K562 treated with DMSO at 1 percent for 12 hours (cell line): ENCODE results near the gene ZNF878. TPM values are rescaled to one million over a fixed set of nuclear protein-coding genes. Genes with fewer than 3 reads are reported as not detected.

Source experiments
- total RNA-seq: library from RNA; unstranded; fragments of 300-600 nt; gene quantifications from 2 replicates; pipeline ENCODE4 v1.2.3, GENCODE V29; 2022; ENCODE audit not compliant: insufficient read depth

ZNF878 gene
- 1.4 TPM in 1 of 2 replicates, not detected in the other for total RNA-seq

DNA sequence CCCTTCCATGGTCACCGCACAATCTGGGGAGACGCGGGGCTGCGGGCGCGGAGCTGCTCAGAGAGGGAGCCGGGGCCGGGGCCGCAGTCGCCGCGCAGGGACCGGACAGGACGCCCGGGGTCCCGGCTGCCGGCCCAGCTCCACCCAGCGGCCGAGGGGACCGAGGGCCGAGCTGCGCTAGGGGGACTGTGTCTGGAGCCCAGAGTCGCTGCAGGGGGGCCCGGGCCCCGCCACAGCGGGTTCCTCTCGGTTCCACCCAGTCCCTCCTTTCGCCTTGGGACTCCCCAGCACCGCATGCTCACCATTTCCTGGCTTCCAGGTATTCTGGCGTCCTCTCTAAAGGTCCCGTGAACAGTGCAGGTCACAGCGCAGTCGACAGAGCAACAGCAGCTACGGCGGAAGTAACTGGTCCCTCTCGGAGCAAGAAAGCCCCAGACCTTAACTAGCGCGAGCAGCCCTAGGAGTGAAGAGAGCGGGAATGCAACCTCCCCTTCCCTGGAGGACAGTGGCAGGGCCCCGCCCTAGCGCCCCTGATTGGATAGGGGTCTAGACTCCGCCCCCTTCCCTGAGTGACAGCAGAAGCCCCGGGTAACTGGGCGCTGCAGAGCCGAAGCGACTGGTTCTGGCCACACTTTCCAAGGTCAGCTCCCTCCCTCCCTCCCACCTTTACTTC lies at the start of gene ZNF878:
Gene ZNF878, minus strand, starts transcription at position 465 of the 673 bp plus-strand sequence. Its CDS starts 160 bp downstream, at position 305.

DNA sequence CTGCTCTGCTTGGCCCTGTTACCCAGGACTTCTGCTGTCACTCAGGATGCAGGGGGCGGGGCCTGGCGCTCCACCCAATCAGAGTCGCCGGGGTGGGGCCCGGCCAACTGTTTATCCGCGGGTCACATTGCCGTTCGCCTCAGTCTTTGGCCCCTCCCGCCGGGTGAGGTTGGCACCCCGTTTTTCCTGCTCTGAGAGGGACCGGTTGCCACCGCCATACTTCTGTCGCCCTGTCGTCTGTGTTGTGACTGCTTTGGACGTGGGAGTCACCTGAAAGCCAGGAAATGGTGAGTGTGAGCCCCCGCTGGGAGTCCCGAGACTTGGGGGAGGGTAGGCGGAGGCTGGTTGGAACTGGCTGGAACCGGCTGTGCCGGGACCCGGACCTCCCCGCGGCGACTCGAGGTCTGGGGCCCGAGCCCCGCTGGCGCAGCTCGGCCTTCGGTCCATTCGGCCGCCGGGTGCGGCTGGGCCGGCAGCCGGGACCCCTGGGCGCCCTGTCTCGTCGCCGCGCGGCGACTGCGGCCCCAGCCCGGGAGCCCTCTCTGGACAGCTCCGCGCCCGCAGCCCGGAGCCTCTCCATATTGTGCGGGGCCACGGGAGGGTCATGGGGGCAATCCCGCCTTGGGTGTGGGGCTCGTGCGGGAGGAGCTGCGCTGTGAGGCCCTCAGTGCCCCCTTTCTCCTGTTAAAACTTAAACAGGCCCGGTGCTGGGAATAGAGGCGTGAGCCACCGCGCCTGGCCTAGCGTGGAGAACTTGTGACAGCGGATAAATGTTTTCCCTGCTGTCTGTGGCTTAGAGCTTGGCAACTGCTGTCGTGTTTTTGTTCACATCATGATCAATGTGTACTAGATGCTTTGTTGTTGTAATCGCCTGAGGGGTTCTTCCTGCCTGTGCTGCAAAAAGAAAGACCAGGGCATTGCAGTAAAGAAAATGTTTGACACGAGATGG lies 12.1 kb upstream of the ZNF878 start, which contains the start of gene ZNF844:
Gene ZNF844, plus strand, starts transcription at position 142 of the 949 bp plus-strand sequence. Its CDS starts 143 bp downstream, at position 285.

DNA sequence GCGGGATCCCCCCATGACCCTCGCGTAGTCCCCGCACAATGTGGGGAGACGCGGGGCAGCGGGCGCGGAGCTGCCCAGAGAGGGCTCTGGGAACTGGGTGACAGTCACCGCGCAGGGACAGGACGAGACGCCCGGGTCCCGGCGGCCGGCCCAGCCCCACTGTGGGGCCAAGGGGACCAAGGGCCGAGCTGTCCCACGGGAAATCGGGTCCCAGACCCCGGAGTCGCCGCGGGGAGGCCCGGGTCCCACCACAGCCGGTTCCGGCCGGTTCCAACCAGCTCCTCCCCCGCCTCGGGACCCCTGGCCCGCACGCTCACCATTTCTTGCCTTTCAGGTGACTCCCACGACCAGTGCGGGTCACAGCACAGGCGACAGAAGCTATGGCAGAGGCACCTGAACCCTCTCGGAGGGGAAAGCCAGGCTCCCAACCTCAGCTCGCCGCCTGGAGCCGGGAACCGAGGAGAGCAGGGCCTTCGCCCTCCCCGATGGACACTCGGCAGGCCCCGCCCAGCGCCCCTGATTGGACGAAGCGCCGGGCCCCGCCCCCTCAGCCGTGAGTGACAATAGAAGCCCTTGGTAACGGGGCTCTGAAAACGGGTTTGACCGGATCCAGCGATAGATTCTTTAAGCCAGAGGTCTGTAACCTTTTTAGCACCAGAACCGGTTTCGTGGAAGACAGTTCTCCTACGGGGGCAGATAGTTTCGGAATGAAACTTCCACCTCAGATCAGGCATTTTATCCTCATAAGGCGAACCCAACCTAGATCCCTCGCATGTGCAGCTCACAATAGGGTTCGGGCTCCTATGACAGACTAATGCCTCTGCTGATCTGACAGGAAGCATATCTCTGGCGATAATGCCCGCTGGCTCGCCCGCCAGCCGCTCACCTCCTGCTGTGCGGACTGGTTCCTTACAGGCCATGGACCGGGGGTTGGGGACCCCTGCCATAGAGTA lies 17.3 kb downstream of the ZNF878 start, which contains the start of gene ZNF433:
Gene ZNF433, minus strand, starts transcription at position 460 of the 953 bp plus-strand sequence. Its CDS starts 140 bp downstream, at position 320.

Other genes starting within 250 kb of the ZNF878 start
- gene ZNF440, start 238.7 kb downstream of the ZNF878 start, total RNA-seq = 3.1 and 8.0 TPM in 2 replicates
- gene ZNF439, start 204.2 kb downstream of the ZNF878 start, total RNA-seq = not detected in 2 replicates
- gene ZNF69, start 165.2 kb downstream of the ZNF878 start, total RNA-seq = 2.1 and 2.5 TPM in 2 replicates
- 3.3 and 9.9 TPM in 2 replicates for gene ZNF700, start 127.9 kb downstream of the ZNF878 start, total RNA-seq
- not detected in 2 replicates for gene ZNF763, start 87.9 kb downstream of the ZNF878 start, total RNA-seq
- 0.82 and 2.2 TPM in 2 replicates for gene ZNF433, start 17.3 kb downstream of the ZNF878 start, total RNA-seq
- gene ZNF844, start 11.8 kb upstream of the ZNF878 start, total RNA-seq = 0.56 and 1.3 TPM in 2 replicates
- 1.3 and 1.9 TPM in 2 replicates for gene ZNF20, start 87.4 kb upstream of the ZNF878 start, total RNA-seq
- gene ZNF625, start 103.8 kb upstream of the ZNF878 start, total RNA-seq = not detected in 2 replicates
- 2.1 and 6.6 TPM in 2 replicates for gene ZNF136, start 110.1 kb upstream of the ZNF878 start, total RNA-seq
- gene ZNF44, start 241.9 kb upstream of the ZNF878 start, total RNA-seq = 2.5 and 7.0 TPM in 2 replicates